GM21529 (cell line): ENCODE data around the gene OVCA2.

ENCODE experiments used
- ATAC-seq: cut with Tn5 transposase; IDR thresholded peaks from one replicate; pipeline ENCODE4 v1.9.1; 2021; ENCODE audit not compliant: unreplicated experiment

The OVCA2 gene

DNA sequence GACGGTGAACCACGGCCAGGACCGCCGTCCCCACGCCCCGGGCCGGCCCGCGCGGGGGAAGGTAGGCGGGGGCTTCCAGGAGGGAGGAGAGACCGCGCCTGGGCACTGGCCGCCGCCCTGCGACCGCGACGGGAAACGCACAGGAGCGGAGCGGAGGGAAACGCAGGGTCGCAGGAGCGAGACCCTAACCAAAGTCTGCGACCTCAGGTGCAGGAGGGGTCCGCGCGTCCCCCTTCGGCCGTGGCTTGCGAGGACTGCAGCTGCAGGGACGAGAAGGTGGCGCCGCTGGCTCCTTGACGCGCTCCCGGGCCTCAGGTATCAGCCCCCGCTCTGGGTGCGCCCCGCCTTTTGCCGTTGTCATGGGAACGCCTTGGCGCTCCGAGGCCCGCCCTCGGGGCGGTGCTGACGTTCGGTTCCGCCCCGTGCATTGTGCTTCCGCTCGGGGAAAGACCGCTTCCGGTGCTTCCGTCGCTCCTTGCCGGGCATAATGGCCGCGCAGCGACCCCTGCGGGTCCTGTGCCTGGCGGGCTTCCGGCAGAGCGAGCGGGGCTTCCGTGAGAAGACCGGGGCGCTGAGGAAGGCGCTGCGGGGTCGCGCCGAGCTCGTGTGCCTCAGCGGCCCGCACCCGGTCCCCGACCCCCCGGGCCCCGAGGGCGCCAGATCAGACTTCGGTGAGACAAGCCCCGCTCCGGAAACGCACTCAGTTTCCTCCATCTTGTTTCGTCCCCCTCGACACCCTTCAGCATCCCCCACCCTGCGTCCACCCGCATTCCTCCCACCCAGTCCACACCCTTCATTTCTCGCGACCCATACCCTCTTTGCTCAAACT, at the start of gene OVCA2:
Gene OVCA2 (plus strand): TSS at position 462 of the 829 bp plus-strand sequence. CDS start 26 bp downstream, at position 488.
- ATAC-seq: peak; percentile 86

DNA sequence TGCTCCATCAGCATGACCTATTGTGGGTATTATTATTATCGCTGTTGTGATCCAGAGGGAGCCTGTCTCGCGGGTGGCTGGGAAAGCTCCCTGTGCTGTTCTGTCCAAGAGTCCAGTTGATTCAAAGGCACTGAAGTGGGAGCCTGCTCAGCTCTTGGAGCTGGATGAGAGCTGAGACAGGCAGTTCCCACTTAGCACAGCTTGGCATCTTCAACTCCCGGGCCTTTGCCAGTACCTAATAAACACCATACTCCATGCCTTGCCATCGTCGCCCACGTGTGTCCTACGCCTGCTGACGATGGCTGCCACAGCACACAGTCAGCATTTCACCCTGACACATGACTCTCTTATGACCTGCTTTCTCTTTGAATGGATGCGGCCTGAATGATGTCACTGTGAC, 49.3 kb upstream of the OVCA2 start:
- ATAC-seq: no peak

DNA sequence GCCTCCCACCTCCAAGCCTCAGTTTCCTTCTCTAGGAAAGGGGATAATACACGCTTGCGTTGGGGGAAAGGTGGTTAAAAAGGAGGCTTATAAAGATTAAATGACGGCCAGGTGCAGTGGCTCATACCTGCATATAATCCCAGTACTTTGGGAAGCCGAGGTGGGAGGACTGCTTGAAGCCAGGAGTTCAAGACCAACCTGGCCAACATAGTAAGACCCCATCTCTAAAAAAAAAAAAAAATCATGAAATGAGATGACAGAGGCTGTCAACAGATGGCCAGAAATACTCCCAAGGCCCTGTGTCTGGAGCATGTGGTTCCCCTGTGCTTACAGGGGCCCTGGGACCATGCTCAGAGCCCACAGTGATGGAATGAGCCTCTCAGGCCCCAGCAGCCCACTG, 47.1 kb upstream of the OVCA2 start:
- no peak for ATAC-seq

DNA sequence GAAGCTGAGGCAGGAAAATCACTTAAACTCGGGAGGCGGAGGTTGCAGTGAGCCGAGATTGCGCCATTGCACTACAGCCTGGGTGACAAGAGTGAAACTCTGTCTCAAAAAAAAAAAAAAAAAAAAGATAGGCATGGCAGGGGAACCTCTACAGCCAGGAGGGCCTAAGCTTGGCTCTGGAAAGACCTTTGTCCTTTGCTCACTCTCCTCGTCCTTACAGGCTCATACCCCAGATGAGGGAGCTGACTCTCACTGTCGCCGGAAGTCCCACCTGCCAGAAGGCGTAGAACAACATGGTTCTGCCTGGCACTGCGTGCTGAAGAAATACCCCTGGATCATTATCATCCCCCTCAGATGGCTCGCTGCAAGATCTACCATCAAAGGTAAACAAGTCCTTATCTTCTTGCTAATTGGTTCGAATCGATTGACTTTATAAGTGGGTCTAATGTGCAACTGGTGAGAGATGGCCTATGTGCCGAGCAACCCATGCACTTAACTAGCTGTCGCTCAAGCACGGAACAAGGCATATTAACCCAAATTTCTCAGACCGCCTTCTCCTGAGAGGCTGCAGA, 46.4 kb upstream of the OVCA2 start:
- no peak for ATAC-seq

DNA sequence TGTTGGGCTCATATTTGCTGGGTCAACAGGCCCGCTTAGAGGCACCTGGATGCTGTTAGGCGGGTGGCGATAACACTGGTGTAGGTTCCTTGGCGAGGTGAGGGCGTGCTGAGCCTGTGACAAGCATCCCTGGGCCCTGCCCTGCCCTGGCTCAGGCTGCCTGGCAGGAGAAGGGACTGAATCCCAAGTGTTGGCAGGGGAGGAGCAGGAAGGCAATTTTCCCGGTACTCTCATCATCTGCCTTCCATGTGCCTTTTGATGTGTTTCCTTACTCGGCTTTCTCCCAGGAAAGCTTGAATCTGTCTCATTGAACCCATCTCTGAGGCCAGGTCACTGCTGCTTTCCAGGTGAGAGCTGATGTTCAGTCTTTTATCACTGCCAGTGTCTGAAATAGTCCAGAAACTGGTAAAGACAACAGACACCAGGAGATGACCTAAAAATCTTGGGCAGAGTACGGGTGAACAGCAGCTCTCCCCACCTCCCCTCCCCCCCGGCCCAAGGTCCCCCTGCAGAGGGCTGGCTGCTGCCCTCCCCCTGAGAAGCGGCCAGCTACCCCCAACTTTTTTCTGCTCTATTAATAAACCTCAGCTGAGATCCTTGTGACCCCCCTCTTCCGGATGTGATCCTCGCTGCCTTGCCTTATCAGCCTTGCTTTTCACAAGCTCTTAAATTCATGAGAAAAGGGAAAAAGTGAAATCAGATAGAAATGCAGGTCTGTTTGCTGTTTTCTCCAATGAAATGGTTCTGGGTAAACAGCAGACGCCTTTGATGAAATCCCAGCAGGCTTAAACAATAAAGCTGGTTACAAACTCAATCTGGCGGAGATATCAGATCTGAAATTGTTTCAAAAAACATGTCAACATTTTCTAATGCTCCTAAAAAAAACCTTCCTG, 45.7 kb upstream of the OVCA2 start:
- ATAC-seq: no peak

DNA sequence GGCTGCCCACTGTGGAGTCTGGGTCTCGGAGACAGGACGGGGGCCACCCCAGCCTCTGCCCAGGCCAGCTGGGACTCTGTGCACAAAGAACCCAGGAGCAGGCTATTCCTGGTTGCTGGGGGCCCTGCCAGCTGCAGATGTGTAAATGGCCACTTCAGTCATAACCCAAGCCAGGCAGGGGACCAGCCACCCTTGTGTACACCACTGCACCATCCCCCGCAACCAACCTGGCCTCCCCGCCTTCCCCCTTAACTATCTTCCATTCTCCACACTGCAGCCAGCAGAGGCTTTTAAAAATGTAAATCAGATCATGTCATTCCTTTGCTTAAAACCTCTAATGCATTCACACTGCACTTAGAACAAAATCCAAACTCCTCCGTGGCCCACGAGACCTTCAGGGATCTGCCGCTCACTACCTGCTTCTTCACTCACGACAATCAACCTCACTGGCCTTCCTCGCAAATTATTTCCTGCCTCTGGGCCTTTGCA, 45.0 kb upstream of the OVCA2 start:
- no peak for ATAC-seq

DNA sequence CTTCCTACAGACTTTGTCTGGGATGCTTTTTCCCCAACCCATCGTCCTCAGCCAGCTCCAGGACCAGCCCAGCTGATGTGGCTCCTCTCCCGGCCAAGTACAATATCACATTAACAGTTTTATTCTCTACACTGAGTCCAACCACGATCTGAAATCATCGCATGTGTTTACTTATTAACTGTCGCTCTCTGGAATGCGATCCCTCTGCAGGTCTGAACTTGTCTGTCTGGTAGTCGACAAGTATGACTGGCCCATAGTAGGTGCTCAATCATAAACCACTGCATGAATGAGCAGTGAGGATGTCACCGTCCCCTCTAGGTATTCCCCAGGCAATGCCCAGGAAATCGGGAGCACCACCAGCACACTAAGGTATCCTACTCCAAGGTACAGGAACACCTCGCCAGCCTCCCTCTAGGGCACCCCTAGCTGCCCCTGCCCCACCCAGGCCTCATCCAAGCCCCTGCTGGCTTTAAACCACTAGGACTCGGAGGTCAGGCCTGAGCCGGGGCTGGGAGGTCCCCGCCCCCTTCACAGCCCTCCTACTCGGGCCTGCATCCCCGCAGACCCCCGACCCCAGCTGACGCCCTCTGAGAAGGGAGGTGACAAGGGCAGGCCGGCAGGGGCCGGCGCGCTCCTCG, 44.4 kb upstream of the OVCA2 start:
- no peak for ATAC-seq

DNA sequence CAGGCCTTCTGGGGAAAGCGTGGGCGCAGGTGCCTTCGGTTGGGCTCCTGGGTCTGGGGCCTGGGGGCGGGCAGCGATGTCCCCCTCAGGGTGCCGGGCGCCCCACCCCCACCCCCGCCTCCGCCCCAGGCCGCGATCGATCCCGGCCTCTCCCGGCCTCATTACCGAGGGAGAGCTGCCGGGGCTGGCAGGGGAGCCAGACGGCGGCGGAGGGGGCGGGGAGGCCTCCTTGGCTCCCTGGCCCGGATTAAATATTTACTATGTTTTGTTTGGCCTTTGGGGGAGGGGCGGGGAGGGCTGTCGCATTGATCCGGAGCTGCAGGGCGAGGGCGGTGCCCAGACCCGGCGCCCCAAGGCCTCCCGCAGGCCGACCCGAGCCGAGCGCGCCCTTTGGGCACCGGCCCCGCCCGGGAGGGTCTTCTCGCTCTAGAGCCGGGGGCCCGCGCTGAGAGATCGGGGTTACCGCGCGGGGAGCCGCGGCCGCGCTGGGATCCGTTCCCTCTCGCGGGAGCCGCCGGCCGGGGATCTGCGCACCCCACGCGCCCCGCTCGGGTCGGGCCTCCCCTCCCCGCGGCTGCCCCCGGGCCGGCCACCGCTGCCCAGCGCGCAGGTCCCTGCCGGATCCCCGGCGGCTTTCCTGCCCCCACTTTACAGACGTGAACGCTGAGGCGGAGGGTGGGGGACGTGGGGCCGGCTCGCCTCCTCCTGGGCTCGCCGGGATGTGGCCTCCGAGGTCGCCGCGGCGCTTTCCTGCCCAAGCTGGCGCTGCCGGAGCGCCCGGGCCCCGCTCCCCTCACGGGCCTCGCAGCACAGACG, 43.7 kb upstream of the OVCA2 start:
- no peak for ATAC-seq

DNA sequence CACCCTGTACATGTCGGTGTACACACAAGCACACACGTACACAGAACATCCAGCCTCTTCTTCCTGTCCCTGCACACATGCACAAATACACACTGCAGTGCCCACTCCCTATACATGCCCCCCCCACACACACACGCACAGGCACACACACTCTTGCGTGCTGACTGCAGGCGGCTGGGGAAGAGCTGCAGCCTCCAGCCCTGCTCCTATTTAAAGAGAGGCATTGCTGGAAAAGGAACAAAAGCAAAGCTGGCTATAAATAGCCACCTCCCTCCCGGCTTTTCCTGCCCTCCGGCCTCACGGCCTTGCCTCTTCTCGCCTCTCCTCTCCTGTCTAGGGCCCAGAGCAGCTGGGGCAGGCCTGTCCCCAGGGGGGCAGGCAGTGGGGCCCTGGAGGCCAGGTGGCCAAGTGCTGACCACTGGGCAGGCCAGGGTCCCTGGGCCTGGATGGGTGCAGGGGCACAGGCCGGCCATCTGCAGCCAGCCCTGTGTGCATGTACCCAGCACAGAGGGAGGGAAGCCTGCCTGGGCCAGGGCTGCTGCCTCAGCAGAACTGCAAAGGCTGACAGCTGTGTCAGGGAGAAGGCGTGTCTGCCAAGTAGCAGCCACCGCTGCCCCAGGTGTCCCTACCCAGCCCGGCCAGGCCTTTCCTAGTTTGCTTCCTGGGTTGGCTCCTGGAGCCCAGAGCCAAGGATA, 42.1 kb upstream of the OVCA2 start:
- no peak for ATAC-seq

DNA sequence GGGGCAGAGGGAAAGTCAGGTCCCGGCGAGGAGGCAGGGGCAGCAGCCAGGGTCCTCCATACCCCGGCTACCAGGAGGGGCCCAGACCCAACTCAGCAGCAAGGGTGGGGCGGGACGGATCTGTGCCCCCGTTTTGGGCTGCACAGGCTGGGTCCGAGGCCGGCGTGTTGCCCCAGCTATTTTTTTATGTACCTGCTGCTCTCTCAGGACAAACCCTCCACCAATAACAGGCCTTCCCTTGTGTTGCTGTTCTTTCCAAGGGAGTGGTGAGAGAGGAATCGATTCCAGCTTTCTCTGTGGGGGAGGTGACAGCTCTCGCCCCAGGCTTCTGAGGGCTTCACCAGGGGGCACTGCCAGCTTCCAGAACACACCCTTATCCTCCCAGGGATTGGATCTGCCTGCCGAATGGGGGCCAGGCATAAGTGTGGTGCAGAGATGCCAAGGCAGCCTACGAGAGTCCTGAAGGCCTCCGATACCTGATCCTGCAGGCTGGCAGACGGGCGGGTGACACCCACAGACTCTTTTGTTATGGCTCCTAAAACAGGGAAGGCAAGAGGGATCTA, 39.0 kb upstream of the OVCA2 start:
- no peak for ATAC-seq

DNA sequence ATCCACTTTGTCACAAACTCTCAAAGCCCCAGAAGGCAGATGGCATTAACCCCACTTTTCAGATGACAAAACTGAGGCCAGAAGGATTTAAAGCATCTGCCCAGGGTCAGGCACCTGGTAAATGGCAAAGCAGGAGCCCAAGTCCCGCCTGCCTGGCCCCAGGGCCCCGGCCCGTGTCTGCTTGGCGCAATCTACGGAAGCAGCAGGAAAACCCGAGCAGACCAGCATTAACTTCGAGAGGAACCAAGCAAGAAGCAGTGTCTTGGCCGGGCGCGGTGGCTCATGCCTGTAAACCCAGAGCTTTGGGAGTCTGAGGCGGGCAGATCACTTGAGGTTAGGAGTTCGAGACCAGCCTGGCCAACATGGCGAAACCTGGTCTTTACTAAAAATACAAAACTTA, 38.3 kb upstream of the OVCA2 start:
- ATAC-seq: no peak

DNA sequence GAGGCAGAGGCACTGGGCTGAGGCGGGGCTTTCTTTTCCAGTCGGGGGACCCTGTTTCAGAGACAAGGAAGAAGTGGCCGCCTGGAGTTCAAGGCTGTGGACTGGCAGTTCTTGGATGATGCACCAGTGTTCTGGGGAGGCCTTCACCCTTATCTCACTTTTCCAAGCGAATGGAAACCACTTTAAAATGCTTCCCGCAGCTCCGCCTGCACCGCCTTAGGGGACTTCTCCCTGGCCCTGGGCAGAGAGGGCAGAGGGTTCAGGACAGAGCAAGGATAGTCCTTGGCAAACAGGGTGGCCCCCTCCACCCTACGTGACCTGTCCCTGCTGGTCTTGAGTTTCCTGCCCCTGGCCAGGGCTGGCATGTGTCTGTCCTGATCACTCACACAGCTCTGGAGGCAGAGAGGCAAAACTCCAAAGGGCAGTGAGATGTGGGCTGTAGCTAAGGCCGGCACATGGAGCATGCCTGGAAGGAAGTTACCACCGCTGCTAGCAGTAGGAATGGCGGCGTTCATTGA, 37.3 kb upstream of the OVCA2 start:
- ATAC-seq: no peak

DNA sequence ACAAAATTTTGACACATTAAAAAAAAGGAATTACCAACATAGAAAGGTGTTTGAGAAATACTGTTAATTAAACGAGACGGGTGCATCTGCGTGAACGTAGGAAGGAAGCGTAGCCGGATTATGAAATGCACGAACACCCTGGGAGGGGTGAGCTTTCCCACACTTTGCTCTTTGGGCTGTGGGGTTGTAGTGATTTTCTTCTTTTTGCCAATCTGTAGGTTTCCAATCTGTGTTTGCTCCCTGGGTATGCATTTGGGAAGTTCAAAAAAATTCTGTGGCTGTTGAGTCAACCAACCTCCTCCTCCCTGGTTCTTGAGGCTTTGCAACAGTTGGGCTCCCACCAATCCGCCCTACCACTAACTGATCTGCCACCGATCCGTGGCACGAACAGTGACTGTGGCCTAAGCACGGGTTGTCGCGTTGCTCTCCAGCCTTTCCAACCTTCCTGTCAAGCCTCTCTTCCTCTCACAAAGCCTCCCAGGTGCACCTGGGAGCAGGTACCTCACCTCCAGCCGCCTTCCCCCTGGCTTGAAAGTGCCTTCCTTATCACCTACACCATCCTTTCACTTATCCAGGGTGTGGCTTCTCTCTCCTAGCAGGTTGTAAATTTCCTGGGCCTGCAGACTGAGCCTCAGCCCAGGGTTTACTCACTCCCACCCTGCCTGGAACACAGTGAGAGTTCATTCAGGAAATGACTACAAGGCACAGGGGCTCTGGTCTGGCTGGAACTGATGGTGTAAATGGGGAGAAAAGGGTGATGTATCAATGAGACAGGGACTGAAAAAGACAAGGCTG, 33.3 kb upstream of the OVCA2 start:
- no peak for ATAC-seq

DNA sequence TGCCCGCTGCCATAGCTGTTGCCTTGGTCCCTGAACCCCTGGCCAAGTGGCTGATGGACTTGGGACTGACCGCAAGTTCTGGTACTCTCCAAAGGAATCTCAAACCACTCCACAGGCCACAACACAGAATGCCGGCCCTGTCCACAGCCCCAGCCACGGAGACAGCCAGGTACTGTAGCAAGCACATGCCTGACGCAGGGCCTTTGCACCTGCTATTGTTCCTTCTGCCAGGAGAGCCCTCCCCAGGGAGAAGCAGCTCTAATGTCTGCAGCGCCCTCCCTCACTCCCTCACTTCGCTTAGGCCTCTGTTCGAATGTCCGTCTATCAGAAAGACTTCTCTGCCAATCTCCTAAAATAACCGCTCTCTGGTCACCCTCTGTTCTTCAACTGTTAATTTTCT, 32.1 kb upstream of the OVCA2 start:
- no peak for ATAC-seq

DNA sequence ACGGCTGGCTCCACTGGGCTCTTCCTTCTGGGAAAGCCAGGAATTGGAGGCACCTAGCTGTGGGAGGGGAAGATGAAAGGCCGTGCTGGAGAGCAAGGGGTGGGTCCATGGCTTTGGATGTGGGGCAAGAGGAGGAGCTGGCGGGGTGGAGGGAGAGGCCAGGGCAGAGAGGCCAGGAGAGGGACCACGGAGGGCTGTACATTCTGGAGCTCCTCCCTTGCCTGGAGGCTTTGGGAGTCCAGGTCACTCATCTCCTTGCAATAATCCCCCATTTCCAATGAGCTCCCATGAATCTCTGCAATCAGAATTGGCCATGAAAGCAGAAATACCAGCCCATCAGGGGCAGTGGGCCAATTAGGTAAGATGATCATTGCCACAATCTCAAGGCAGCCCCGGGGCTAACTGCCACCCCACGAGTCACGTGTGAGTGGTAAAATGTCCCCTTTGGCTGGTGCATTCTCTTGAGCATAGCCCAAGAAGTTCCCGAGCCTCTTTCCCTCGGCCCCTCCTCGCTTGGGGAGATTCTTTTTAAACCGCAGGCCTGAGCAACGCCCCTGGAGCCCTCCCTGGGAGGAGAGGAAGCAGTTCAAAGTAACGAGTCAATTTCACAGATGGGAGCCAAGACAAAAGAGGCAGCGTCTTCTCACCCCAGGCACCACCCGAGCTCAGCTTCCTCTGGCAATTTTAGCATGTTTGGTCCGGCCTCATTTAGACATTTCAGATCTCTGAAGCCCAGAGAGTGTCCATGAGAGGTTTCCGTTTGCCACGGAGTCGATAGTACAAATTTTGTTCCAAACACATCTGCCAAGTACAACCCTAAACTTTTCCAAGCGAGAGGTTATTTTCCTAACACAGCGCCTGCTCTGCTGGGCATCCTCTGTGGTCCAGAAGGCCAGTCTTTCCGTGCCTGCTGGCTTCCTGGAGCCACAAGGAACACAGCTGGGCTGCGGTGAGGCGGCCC, 30.1 kb upstream of the OVCA2 start:
- ATAC-seq: no peak

DNA sequence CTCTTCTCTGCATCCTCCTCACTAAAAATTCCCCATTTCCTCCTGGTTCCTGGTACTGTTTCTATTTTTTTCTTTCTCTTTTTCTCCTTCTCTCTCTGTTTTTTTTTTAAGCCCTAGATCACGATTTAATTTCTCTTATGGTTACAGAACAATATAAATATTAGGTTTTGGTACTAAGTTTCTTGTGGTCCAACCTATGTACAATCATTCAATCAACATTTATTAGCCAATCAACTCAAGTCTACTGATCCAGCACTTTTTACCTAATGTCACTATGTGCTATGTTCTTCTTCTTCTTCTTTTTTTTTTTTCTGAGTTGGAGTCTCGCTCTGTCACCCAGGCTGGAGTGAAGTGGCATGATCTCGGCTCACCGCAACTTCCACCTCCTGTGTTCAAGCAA, 29.3 kb upstream of the OVCA2 start:
- ATAC-seq: no peak
